GM20431 (cell line): ENCODE measurements around the gene OR10V1.

Experiments
- in situ Hi-C: fragments of 300-500 bp; cut with MseI, MboI; formaldehyde crosslinking; loops from one replicate; pipeline ENCODE4 v1.15.0; 2020; ENCODE audit warnings: low sequenced_read_pairs; ENCODE audit not compliant: unreplicated experiment

The OR10V1 gene

GRCh38 chr11:59673291-59673690 lies 40.4 kb downstream of the OR10V1 start:
- in situ Hi-C loops, result no loop called here

- in situ Hi-C loops, result no loop called here
Measured at GRCh38 chr11:59671471-59671870, 42.2 kb downstream of the OR10V1 start.

- in situ Hi-C loops, result no loop called here
Measured at GRCh38 chr11:59669611-59670009, 44.0 kb downstream of the OR10V1 start.

- in situ Hi-C loops, result no loop called here
Measured at GRCh38 chr11:59668950-59669610, 44.6 kb downstream of the OR10V1 start, which contains the start of gene PATL1. TSS of gene PATL1 (minus strand) at chr11:59669037. CDS start at chr11:59668895, 142 bp downstream.

GRCh38 chr11:59668188-59668949 lies 45.3 kb downstream of the OR10V1 start:
- in situ Hi-C loops, result no loop called here

GRCh38 chr11:59667812-59668187 lies 45.8 kb downstream of the OR10V1 start:
- in situ Hi-C loops, result no loop called here

- in situ Hi-C loops, result no loop called here
Measured at GRCh38 chr11:59666969-59667368, 46.7 kb downstream of the OR10V1 start.
